HG02623 (cell line): Measurements from ENCODE around the gene LRRC9.
"Not testable (repeated sequence)": the region's sequence is repeated elsewhere in the genome, so short reads cannot be mapped to it uniquely, and the experiment has no call there.

Experiments used
- ATAC-seq: cut with Tn5 transposase; IDR thresholded peaks from one replicate; pipeline ENCODE4 v1.9.1; 2021; ENCODE audit warnings: moderate library complexity; ENCODE audit not compliant: unreplicated experiment

LRRC9 gene

GRCh38 chr14:59919570-59920377 lies at the start of gene LRRC9:
LRRC9 (plus strand) TSS chr14:59920144.
- ATAC-seq = no peak

- peak; percentile 38 for ATAC-seq
Observed at GRCh38 chr14:59870277-59871165, 49.4 kb upstream of the LRRC9 start, which contains the start of gene RTN1. RTN1 (minus strand) TSS chr14:59870776; CDS start chr14:59870630, 146 bp downstream.

GRCh38 chr14:59871166-59871495 lies 48.8 kb upstream of the LRRC9 start:
- no peak for ATAC-seq

- no peak for ATAC-seq
Observed at GRCh38 chr14:59882957-59883356, 37.0 kb upstream of the LRRC9 start.

- ATAC-seq = no peak
Observed at GRCh38 chr14:59890676-59891075, 29.3 kb upstream of the LRRC9 start.

GRCh38 chr14:59895721-59896120 lies 24.2 kb upstream of the LRRC9 start:
- no peak for ATAC-seq

- ATAC-seq = no peak
Observed at GRCh38 chr14:59897757-59898383, 22.1 kb upstream of the LRRC9 start.

GRCh38 chr14:59900556-59900955 lies 19.4 kb upstream of the LRRC9 start:
- ATAC-seq = no peak

- no peak for ATAC-seq
Observed at GRCh38 chr14:59904184-59904583, 15.8 kb upstream of the LRRC9 start.

GRCh38 chr14:59905188-59905587 lies 14.8 kb upstream of the LRRC9 start:
- ATAC-seq = no peak

- ATAC-seq = no peak
Observed at GRCh38 chr14:59912443-59912842, 7.5 kb upstream of the LRRC9 start.

GRCh38 chr14:59913187-59913586 lies 6.8 kb upstream of the LRRC9 start:
- ATAC-seq = no peak

- no peak for ATAC-seq
Observed at GRCh38 chr14:59918824-59919569, 947 bp upstream of the LRRC9 start.

GRCh38 chr14:59920378-59920683 lies 387 bp downstream of the LRRC9 start:
- no peak for ATAC-seq

- no peak for ATAC-seq
Observed at GRCh38 chr14:59925797-59926196, 5.9 kb downstream of the LRRC9 start.

- ATAC-seq = no peak
Observed at GRCh38 chr14:59926534-59926933, 6.6 kb downstream of the LRRC9 start.

GRCh38 chr14:59931237-59931636 lies 11.3 kb downstream of the LRRC9 start:
- no peak for ATAC-seq

- ATAC-seq = no peak
Observed at GRCh38 chr14:59936145-59936544, 16.2 kb downstream of the LRRC9 start.

GRCh38 chr14:59939828-59940227 lies 19.9 kb downstream of the LRRC9 start:
- peak; percentile 57 for ATAC-seq

- not testable (repeated sequence) for ATAC-seq
Observed at GRCh38 chr14:59942296-59942862, 22.4 kb downstream of the LRRC9 start.

- ATAC-seq = no peak
Observed at GRCh38 chr14:59944909-59945308, 25.0 kb downstream of the LRRC9 start.
